ENCODE measurements around the gene RABGAP1L. TPM values are rescaled to one million over a fixed set of nuclear protein-coding genes. Genes with fewer than 3 reads are reported as not detected.

Gene RABGAP1L
- total RNA-seq, 4 donors from 2014 or later: 48.2 to 102 (median 59.1) TPM

DNA sequence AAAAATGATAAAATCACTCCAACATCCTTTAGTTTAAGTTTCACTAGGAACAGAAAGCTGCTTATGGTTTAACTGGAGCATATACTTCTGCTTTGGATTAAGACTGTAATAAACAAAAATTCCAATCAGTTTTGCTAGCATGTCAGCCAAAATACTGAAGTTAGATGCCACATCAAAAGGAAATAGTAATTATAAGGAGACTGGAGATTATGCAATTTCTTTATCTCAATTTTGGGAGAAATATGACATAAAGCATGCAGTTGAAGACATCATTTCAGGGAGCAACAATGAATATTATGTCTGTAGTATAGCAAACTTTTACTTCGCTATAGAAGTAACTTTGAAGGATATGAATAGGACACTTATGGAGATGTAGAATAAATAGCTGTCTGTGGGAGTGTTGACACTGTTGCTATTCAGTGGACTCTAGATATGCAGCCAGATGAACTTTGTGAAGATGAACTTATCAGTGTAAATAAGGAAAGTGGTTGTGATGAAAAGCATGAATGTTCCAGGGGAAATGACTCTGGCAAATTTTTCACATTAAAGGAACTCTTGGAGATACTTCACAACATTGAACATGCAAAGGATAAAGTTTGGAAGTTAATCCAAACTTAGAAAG, 107.8 kb downstream of the RABGAP1L start:
- Histone ChIP-seq H3K9me3 (no peaks in the 10 kb centered on the region), H3K4me1 (no peaks in the 10 kb centered on the region), H3K4me3 (no peak overlapping the region), H3K36me3 (no peaks in the 10 kb centered on the region), H3K27ac (no peak overlapping the region), H3K27me3 (no peaks in the 10 kb centered on the region)
- 91% methylated on average over 1 of the region's 1 CpG for WGBS
- TF ChIP-seq POLR2A (IDR thresholded peaks at IDR 0.05): no peak
- no peak for TF ChIP-seq CTCF (IDR thresholded peaks at IDR 0.05)
- no peak for DNase-seq (ENCODE audit: low spot score in 2 of 2)

DNA sequence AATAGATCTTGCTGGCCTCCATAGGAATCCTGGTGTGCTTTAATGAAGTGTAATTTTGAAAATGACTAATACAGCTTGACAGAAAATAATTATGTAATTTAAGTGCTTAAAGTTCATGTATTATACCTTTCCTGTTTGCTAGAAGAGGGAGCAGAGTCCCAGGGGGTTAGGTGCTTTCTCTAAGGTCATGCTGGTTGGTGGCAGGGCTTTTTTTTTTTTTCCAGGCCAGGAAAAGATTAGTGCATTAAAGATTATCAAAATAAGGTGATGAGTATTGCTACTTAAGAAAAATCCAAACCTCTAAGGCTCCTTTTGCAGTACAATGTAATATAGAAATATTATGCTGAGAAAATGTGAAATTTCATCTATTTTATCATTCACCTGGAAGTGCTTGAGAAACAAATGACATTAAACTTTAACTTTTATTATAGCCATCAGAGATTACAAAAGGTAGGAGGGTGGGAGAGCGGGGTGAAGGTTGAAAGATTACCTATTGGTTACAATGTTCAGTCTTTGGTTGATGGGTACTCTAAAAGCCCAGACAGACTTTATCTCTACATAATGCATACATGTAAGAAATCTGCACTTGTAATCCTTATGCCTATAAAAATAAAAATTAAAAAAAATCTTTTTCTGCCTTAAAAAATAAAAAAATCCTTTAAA, 110.8 kb downstream of the RABGAP1L start:
- Histone ChIP-seq H3K27me3 (no peaks in the 10 kb centered on the region), H3K9me3 (no peaks in the 10 kb centered on the region), H3K36me3 (no peaks in the 10 kb centered on the region), H3K4me3 (no peak overlapping the region), H3K4me1 (no peaks in the 10 kb centered on the region), H3K27ac (no peak overlapping the region)
- TF ChIP-seq EP300 (IDR thresholded peaks at IDR 0.05): no peak
- TF ChIP-seq CTCF (IDR thresholded peaks at IDR 0.05): no peak
- TF ChIP-seq POLR2A (IDR thresholded peaks at IDR 0.05): no peak
- no peak for TF ChIP-seq POLR2AphosphoS5 (IDR thresholded peaks at IDR 0.05)
- WGBS: 98% methylated on average over 1 of the region's 1 CpG
- no peak for DNase-seq (ENCODE audit: low spot score in 2 of 2)

DNA sequence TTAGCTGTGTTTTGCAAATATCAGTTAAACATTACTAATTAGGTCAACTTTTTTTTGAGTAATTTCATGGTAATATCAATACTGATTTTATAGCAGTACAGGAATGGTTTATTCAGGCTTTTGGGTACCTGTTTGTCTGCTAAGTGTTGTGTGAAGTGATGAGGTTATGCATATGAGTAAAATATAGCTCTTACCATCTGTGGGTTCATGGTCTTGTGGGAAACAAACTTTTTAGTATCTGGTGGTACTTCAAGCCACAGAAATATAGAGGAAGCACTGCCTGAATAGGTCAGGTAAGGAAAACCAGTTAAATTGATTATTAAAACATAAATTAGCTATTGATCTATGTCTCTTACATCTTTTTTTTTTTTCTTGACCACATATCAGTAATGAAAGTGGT, 113.9 kb downstream of the RABGAP1L start:
- Histone ChIP-seq H3K36me3 (no peaks in the 10 kb centered on the region), H3K4me3 (no peak overlapping the region), H3K27me3 (no peaks in the 10 kb centered on the region), H3K27ac (no peak overlapping the region), H3K4me1 (no peaks in the 10 kb centered on the region), H3K9me3 (no peaks in the 10 kb centered on the region)
- DNase-seq (ENCODE audit: low spot score in 2 of 2): no peak
- no peak for TF ChIP-seq POLR2AphosphoS5 (IDR thresholded peaks at IDR 0.05)
- TF ChIP-seq CTCF (IDR thresholded peaks at IDR 0.05): no peak
- TF ChIP-seq POLR2A (IDR thresholded peaks at IDR 0.05): no peak
- no peak for TF ChIP-seq EP300 (IDR thresholded peaks at IDR 0.05)

DNA sequence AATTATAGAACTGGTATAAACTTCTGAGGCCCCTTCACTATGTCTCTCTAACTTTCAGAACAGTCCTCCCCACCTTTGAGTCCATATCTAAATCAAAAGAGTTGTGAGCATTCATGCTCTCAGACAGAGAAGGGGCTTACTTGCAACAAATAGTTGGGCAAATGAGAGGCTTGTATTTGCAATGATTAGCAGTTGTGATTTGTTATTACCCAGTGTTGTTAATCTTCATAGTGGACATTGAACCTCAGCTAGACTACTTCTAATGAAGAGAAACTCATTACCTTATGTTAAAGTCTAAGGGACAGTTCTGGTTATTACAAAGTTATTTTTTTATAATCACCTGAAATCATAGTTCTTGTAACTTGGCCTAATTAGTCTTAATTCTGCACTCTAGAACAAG, 114.5 kb downstream of the RABGAP1L start:
- no peaks in the 10 kb centered on the region for H3K4me1 ChIP-seq
- TF ChIP-seq POLR2AphosphoS5 (IDR thresholded peaks at IDR 0.05) (no peak), POLR2A (IDR thresholded peaks at IDR 0.05) (no peak), CTCF (IDR thresholded peaks at IDR 0.05) (no peak), EP300 (IDR thresholded peaks at IDR 0.05) (no peak)
- H3K4me3 ChIP-seq: no peak overlapping the region
- no peaks in the 10 kb centered on the region for H3K9me3 ChIP-seq
- no peaks in the 10 kb centered on the region for H3K36me3 ChIP-seq
- no peaks in the 10 kb centered on the region for H3K27me3 ChIP-seq
- DNase-seq (ENCODE audit: low spot score in 2 of 2): no peak
- H3K27ac ChIP-seq: no peak overlapping the region

- 93% methylated on average over 3 of the region's 3 CpGs for WGBS
- no peak for DNase-seq (ENCODE audit: low spot score in 2 of 2)
- Histone ChIP-seq H3K27me3 (no peaks in the 10 kb centered on the region), H3K4me3 (no peak overlapping the region), H3K9me3 (no peaks in the 10 kb centered on the region), H3K4me1 (no peaks in the 10 kb centered on the region), H3K27ac (no peak overlapping the region), H3K36me3 (no peaks in the 10 kb centered on the region)
- TF ChIP-seq POLR2AphosphoS5 (IDR thresholded peaks at IDR 0.05) (no peak), CTCF (IDR thresholded peaks at IDR 0.05) (no peak), EP300 (IDR thresholded peaks at IDR 0.05) (no peak), POLR2A (IDR thresholded peaks at IDR 0.05) (no peak)
Measured at GRCh38 chr1:174274452-174274851, 115.1 kb downstream of the RABGAP1L start.
